Endometrium (tissue), 2 donors: Measurements from ENCODE around the gene CFDP1.
"Not testable (repeated sequence)": the region's sequence is repeated elsewhere in the genome, so short reads cannot be mapped to it uniquely, and the experiment has no call there.

Source experiments
- FAIRE-seq: peaks from 2 replicates; lab custom pipeline; 2012; peaks lifted over from hg19 to GRCh38; lab: Jason Lieb, UNC
- donor health status: control.
- donor health status: control.

Gene CFDP1

DNA sequence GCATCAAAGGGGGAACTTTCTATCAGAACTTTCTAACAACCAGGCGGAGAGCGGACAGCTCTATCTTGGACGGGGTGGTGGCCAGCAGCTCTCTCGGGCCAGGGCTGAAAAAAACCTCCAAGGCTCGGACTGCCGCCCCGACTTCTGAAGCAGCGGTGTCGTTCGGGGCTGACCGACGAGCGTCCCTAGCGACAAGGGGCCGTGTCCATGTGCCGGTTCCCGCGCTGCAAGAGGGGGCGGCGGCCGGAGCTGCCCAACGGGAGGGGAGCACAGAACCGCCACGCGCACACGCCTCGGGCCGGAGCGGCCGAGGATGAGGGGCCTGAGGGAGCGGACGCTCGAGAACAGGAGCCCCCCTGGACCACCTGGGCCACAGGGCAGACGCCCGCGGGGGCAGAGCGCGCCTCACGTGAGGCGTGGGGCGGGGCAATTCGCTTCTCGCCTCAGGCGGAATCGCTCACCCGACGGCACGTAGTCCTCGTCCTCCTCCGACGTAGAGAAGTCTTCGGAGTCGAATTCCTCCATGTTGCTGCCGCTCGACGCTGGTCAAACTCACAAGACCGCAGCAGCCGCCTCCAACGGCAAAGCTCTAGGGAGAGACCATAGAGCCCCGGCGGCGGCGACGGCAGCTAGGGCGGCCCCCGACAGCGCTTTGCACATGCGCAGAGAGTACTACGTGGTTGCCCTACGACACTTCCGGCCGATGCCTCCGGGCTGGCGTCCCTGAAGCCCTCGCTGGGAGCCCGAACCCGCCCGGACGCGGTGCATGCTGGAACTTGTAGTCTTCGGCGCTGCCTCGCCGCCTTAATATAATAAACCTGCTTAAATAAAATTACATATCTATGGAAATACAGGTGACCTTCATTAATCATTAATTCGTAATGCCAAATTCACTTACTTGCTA, at the start of gene CFDP1:
TSS of gene CFDP1 (minus strand) at position 676 of the 904 bp plus-strand sequence. CDS start at position 525, 151 bp downstream.
- FAIRE-seq: peak; percentile 18

- no peak for FAIRE-seq
Observed at GRCh38 chr16:75482434-75483205, 49.3 kb upstream of the CFDP1 start.

DNA sequence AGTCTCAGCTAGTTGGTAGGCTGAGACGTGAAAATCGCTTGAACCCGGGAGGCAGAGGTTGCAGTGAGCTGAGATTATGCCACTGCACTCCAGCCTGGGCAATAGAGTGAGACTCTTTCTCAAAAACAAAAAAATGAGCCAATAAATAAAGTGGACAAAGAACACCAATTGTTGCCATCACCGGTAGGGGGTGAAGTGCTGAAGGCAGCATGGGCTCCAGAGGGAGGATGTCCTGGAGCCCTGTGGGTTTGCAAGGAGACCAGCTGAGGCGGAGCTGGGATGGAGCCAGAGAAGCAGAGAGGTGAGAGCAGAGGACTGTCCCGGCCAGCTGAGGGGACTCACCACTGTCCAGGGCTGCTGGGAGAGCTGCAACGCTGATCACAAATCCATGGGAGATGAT, 48.2 kb upstream of the CFDP1 start:
- no peak for FAIRE-seq

GRCh38 chr16:75479421-75479990, 46.2 kb upstream of the CFDP1 start:
- no peak for FAIRE-seq

DNA sequence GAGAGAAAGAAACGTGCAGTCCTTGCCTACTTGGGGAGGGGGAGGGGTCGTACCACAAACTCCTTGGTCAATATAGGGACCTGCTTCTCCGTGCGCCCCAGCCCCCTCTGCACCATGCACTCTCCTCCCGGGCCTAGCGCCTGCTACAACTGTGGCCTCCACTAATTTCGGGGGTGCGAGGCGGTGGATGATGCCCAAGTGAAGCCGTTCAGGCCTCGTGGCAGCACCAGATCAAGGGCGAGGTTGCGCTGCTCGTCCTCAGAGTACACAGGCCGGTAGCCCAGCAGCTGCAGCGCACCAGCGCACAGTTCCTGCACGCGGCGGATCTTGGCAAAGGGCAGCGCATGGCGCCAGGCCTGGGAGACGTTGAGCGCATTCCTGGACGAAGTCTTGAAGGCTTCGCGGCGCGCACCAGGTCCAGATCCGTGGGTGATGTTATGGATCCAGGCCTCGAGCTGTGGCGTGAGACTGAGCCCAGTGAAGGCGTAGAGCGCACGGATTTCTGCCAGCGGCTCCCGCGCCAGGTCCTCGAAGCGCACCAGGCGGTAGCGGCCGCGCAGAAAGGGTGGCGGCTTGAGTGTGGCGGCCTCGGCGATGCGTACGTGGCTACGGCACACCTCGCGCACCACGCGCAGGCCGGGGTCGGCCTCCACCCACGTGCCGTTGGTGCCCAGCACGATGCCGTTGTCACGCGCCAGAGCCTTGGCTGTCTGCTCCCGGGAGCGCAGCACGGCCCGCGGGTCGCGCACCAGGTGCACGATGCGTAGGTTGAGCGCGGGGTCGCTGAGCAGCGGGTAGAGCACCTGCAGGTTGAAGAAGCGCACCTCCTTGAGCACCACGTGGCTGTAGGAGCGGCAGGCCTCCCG, 45.4 kb upstream of the CFDP1 start:
- no peak for FAIRE-seq

- FAIRE-seq: no peak
Observed at GRCh38 chr16:75477680-75478473, 44.6 kb upstream of the CFDP1 start.

- FAIRE-seq: no peak
Observed at GRCh38 chr16:75476817-75477216, 43.5 kb upstream of the CFDP1 start.

DNA sequence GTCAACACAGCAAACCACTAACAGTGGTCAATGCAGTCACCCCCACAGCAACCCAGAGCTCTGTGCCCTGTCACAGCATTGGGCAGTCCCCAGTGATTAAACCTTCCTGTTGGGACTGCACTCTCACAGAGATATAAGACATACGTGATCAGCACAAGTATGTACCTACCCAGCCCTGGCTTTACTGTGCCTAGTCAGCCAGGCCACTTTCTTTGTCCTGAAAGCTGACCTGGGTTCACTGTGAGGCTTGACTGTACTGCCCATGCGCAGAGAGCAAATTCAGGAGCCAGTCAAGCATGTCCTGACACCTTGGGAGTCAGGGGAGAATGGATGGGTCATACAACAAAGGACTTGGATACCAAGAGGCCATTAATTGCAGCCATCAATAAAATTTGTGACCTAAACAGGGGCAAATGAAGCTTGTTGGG, 42.1 kb upstream of the CFDP1 start:
- FAIRE-seq: no peak

GRCh38 chr16:75472908-75473877, 39.9 kb upstream of the CFDP1 start:
- no peak for FAIRE-seq

- peak; percentile 26 for FAIRE-seq
Observed at GRCh38 chr16:75471723-75472633, 38.7 kb upstream of the CFDP1 start.

DNA sequence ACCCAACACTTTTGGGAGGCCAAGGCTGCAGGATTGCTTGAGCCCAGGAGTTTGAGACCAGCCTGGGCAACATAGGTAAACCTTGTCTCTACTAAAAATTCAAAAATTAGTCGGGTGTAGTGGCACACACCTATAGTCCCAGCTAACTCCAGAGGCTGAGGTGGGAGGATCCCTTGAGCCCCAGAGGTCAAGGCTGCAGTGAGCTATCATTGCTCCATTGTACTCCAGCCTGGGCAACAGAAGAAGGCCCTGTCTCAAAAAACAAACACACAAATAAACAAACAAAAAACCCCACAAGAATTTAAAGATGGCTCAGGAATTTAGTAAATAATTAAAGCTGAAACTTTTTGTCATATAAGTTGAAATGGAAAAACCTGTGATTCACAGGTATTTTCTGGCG, 33.5 kb upstream of the CFDP1 start:
- no peak for FAIRE-seq

GRCh38 chr16:75464122-75464918, 31.0 kb upstream of the CFDP1 start, which contains the start of gene TMEM170A:
TSS of gene TMEM170A (minus strand) at chr16:75464689. CDS start at chr16:75464600, 89 bp downstream.
- peak; percentile 88 for FAIRE-seq

- FAIRE-seq: not testable (repeated sequence)
Observed at GRCh38 chr16:75463389-75464121, 30.3 kb upstream of the CFDP1 start.

GRCh38 chr16:75462806-75463205, 29.5 kb upstream of the CFDP1 start:
- FAIRE-seq: no peak

- FAIRE-seq: no peak
Observed at GRCh38 chr16:75461575-75461974, 28.3 kb upstream of the CFDP1 start.

DNA sequence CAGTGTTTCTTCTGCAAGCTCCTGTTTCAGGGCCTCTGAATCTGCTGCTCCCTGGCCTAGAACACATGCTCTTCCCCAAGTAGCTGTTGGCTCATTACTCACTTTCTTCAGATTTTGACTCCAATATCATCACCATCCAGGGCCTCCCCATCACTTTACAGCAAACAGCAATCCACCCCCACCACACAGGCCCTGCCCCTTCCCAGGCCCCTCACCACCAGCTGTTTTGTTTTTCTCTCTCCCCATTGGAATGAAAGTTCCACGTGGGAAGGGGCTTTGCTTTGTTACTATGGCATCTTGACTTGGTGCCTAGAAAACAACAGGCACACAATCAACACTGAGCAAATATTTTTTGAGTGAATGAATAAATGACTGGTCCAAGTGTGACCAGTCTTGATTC, 27.1 kb upstream of the CFDP1 start:
- no peak for FAIRE-seq

- FAIRE-seq: no peak
Observed at GRCh38 chr16:75459691-75460090, 26.4 kb upstream of the CFDP1 start.
